ENCODE data around the gene SLC9A4.

The SLC9A4 gene

DNA sequence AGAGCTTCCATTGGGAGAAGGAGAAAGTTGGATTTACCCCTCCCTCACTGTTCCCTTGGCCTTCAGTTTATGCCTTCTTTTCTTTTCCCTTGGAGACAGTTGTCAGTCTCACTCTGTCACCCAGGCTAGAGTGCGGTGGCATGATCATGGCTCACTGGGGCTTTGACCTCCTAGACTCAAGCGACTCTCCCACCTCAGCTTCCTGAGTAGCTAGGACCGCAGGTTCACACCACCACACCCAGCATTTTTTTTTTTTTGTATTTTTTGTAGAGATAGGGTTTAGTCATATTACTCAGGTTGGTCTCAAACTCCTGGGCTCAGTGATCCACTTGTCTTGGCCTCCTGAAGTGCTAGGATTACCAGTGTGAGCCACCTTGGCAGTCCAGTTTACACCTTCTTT, 49.9 kb downstream of the SLC9A4 start:
- H3K36me3 Mint-ChIP-seq (ENCODE audit: low read depth), result no peaks in the 10 kb centered on the region
- TF ChIP-seq, protein P1, sequence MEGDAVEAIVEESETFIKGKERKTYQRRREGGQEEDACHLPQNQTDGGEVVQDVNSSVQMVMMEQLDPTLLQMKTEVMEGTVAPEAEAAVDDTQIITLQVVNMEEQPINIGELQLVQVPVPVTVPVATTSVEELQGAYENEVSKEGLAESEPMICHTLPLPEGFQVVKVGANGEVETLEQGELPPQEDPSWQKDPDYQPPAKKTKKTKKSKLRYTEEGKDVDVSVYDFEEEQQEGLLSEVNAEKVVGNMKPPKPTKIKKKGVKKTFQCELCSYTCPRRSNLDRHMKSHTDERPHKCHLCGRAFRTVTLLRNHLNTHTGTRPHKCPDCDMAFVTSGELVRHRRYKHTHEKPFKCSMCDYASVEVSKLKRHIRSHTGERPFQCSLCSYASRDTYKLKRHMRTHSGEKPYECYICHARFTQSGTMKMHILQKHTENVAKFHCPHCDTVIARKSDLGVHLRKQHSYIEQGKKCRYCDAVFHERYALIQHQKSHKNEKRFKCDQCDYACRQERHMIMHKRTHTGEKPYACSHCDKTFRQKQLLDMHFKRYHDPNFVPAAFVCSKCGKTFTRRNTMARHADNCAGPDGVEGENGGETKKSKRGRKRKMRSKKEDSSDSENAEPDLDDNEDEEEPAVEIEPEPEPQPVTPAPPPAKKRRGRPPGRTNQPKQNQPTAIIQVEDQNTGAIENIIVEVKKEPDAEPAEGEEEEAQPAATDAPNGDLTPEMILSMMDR (IDR thresholded peaks at IDR 0.05), result no peak
- H3K27ac Mint-ChIP-seq, result no peak overlapping the region
- no peaks in the 10 kb centered on the region for H3K9me3 Mint-ChIP-seq
- DNase-seq, result no peak
- no peaks in the 10 kb centered on the region for H3K27me3 Mint-ChIP-seq (ENCODE audit: low read depth, poor library complexity)
- H3K4me3 Mint-ChIP-seq, result no peak overlapping the region
- H3K4me1 Mint-ChIP-seq, result no peaks in the 10 kb centered on the region

DNA sequence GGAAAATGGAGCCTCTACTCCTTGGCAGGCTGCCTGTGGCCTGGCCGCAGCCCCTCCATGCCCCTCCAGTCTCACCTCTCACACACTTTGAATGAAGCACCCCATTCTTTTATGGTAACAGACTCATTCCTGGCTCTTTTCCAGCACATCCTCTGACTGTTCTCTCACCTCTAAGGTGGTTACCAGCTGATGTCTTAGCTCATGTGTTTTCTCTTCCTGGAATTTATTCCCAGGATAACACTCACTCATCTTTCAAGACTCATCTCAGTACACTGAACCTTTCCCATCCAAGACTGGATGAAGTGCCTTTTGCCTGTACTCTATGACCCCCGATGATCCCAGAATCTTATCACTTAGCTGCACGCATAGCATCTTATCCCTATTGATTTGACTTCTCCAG, 50.6 kb downstream of the SLC9A4 start:
- no peak overlapping the region for H3K4me3 Mint-ChIP-seq
- no peak for DNase-seq
- TF ChIP-seq, protein P1 (IDR thresholded peaks at IDR 0.05), result no peak
- H3K36me3 Mint-ChIP-seq (ENCODE audit: low read depth), result no peaks in the 10 kb centered on the region
- H3K27me3 Mint-ChIP-seq (ENCODE audit: low read depth, poor library complexity), result no peaks in the 10 kb centered on the region
- H3K9me3 Mint-ChIP-seq, result no peaks in the 10 kb centered on the region
- H3K4me1 Mint-ChIP-seq, result no peaks in the 10 kb centered on the region
- no peak overlapping the region for H3K27ac Mint-ChIP-seq

DNA sequence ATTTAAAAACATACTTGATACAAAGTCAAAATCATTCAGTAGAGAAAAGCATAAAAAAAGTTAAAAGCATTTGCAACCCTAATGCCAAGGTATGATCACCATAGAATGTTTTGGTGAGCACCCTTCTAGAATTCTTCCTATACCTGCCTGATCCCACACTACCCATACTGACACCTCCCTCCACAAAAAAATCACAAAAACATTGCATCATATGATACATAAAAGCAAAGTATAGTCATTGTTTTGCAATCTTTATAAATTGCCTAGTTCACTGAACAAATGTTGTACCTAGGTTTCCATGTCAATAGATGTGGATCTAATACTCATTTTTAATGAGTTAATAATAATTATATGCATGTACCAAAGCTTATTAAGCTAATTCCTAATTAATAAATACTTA, 54.1 kb downstream of the SLC9A4 start:
- H3K4me3 Mint-ChIP-seq, result no peak overlapping the region
- H3K9me3 Mint-ChIP-seq, result no peaks in the 10 kb centered on the region
- no peak for DNase-seq
- TF ChIP-seq, protein P1 (IDR thresholded peaks at IDR 0.05), result no peak
- H3K27ac Mint-ChIP-seq, result no peak overlapping the region
- H3K4me1 Mint-ChIP-seq, result no peaks in the 10 kb centered on the region
- no peaks in the 10 kb centered on the region for H3K36me3 Mint-ChIP-seq (ENCODE audit: low read depth)
- no peaks in the 10 kb centered on the region for H3K27me3 Mint-ChIP-seq (ENCODE audit: low read depth, poor library complexity)

DNA sequence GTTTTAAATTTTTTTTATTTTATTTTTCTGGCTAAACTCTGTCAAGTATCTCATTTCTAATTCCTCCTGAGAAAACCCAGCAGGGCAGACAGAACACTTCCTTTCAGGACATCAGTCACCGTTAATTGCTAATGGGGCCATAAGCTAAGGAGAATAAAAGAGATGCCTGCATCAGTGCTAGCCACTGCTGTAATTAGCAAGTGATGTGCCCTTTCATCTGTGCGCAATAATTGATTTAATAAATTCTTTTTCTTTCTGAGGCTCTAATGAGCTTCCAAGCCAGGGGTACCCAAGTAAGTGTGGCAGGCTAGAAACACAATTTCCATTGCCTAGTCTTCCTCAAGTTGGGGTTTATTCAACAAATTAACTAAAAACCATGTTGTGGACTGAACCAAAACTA, 65.5 kb downstream of the SLC9A4 start:
- Mint-ChIP-seq H3K4me3 (no peak overlapping the region), H3K36me3 (ENCODE audit: low read depth) (no peaks in the 10 kb centered on the region), H3K27me3 (ENCODE audit: low read depth, poor library complexity) (no peaks in the 10 kb centered on the region), H3K4me1 (peaks cover 12% of the 10 kb centered on the region), H3K9me3 (no peaks in the 10 kb centered on the region), H3K27ac (no peak overlapping the region)
- TF ChIP-seq, protein P1 (IDR thresholded peaks at IDR 0.05), result no peak
- DNase-seq, result no peak

DNA sequence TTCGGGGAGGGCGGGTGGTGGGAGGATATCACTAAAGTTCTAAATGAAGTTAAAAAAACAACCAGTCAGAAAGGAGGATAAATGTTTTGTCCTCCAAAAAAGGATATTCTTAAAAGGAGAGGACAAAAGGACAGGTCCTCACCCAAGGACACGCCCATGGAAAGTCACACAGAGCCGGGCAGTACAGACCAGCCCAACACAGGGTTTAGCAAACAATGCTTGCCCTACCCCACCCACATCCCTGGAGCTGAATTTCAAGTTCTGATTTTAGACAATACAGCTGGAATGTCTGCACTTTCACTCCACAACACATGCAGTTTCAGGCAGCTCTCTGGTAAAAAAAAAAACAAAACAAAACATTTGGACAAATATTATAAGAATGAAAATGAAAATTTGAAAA, 67.9 kb downstream of the SLC9A4 start:
- Mint-ChIP-seq H3K27me3 (ENCODE audit: low read depth, poor library complexity) (no peaks in the 10 kb centered on the region), H3K4me3 (no peak overlapping the region), H3K36me3 (ENCODE audit: low read depth) (no peaks in the 10 kb centered on the region), H3K4me1 (peaks cover 12% of the 10 kb centered on the region), H3K9me3 (no peaks in the 10 kb centered on the region), H3K27ac (no peak overlapping the region)
- TF ChIP-seq, protein P1 (IDR thresholded peaks at IDR 0.05), result no peak
- no peak for DNase-seq

DNA sequence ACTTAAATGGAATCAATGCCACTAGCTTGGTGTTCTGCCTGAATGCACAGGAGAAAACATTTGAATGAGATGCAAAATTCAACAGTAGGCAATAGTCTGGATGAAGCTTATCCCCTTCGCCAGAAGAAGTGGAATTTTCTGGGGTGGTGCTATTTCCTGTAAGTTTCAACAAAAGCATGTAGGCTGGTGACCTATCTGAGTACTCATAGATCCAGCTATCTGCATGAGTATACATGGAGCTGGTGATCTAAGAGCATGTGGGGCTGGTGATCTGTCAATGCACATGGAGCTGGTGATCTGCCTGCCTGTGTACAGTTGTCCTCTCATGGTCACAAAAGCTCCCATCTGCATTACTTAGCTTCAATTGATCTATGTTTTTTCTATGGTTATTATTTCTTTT, 71.2 kb downstream of the SLC9A4 start:
- peaks cover 7% of the 10 kb centered on the region for H3K36me3 Mint-ChIP-seq (ENCODE audit: low read depth)
- no peak overlapping the region for H3K4me3 Mint-ChIP-seq
- DNase-seq, result no peak
- H3K4me1 Mint-ChIP-seq, result peaks cover 12% of the 10 kb centered on the region
- H3K27ac Mint-ChIP-seq, result no peak overlapping the region
- peaks cover 18% of the 10 kb centered on the region for H3K9me3 Mint-ChIP-seq
- no peaks in the 10 kb centered on the region for H3K27me3 Mint-ChIP-seq (ENCODE audit: low read depth, poor library complexity)
- TF ChIP-seq, protein P1 (IDR thresholded peaks at IDR 0.05), result no peak
